GM21619 (cell line): ENCODE measurements around the gene SKAP2.

Experiments used
- ATAC-seq: cut with Tn5 transposase; IDR thresholded peaks from one replicate; pipeline ENCODE4 v1.9.1; 2021; ENCODE audit not compliant: unreplicated experiment

The SKAP2 gene, protein sequence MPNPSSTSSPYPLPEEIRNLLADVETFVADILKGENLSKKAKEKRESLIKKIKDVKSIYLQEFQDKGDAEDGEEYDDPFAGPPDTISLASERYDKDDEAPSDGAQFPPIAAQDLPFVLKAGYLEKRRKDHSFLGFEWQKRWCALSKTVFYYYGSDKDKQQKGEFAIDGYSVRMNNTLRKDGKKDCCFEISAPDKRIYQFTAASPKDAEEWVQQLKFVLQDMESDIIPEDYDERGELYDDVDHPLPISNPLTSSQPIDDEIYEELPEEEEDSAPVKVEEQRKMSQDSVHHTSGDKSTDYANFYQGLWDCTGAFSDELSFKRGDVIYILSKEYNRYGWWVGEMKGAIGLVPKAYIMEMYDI

GRCh38 chr7:26864309-26865093 lies at the start of gene SKAP2:
Gene SKAP2 (minus strand): TSS chr7:26864590. CDS start chr7:26864429, 161 bp downstream.
- ATAC-seq: peak; percentile 91

DNA sequence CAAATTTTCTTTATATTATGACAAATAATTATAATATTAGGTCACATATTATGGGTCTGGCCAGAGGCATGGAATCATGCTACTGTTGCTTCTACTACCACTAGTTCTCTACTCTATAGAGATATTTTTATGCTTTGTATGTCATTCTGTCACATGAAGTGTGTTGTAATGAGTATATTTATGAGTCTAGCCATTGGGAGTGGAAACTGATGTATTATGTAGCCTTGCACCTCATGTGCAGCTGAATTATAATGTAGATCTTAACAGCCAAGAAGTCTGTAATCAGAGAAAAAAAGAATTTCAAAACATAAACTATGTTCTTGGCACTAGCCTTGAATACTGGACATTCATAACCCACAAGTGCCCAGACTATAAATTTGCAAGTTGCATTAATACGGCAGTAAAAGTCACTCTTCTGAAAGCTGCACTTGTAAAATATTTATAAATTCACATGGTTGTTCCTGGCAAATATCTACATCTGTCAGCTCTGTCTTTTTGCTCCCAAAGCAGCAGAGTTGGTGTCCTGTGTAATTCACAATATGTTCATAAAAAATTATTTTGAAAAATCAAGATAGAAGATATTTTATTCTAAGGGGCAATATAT lies 48.6 kb upstream of the SKAP2 start:
- ATAC-seq: no peak

- ATAC-seq: no peak
Observed at GRCh38 chr7:26912338-26912737, 47.9 kb upstream of the SKAP2 start.

- ATAC-seq: no peak
Observed at GRCh38 chr7:26910221-26910620, 45.8 kb upstream of the SKAP2 start.

- ATAC-seq: no peak
Observed at GRCh38 chr7:26900251-26900650, 35.9 kb upstream of the SKAP2 start.

GRCh38 chr7:26899519-26899918 lies 35.1 kb upstream of the SKAP2 start:
- ATAC-seq: no peak

- no peak for ATAC-seq
Observed at GRCh38 chr7:26898891-26899290, 34.5 kb upstream of the SKAP2 start.

DNA sequence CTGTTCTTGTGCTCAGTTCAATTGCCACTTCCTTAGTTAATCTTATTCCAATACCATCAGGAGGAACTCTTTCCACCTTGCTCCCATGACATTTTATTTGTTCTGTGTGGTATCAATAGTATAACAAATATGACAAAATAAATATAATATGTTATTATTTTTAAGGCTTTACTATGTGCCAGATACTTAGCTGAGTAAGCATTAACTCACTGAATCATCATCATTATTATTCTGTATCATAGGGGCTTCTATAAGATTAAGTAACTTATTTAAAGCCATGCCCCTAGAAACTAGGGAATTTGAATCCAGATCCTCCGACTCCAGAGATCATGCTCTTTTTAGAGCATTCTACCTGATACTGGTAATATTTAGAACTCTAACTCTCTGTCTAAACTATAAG lies 33.5 kb upstream of the SKAP2 start:
- ATAC-seq: no peak

GRCh38 chr7:26891400-26892350 lies 27.3 kb upstream of the SKAP2 start:
- peak; percentile 81 for ATAC-seq

DNA sequence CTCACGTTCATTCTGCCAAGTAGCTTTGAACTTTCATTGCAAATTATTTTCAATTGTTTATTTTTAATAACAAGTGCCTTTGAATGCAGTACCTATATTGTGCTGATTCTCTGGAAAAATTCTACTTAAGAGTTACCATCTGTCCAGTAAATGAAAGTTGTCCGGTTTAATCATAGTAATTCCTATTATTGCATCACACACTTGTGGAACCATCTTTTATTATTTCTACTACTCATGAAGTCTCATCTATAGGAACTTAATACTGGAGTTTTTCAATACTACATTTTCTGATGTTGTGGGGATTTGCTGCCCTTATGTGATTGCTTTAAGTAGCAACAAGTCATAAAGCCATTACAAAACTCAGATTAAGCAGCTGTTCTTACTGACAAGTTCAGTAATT lies 16.5 kb upstream of the SKAP2 start:
- ATAC-seq: no peak

GRCh38 chr7:26879671-26880070 lies 15.3 kb upstream of the SKAP2 start:
- no peak for ATAC-seq

- ATAC-seq: no peak
Observed at GRCh38 chr7:26868841-26869495, 4.6 kb upstream of the SKAP2 start.

DNA sequence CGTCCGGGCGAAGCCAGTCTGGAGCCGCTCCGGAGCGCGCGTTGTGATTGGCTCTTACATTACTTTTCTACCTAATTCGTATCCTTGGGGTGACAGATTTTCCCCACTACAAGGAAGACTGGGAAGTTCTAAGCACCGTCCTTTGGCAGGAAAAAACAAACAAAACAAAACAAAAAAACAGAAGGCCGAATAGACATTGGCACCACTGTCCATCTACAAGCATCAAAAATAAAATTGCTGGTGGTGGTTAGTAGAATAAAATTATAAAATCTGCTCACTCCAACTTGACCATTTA lies 651 bp upstream of the SKAP2 start:
- ATAC-seq: peak; percentile 34

DNA sequence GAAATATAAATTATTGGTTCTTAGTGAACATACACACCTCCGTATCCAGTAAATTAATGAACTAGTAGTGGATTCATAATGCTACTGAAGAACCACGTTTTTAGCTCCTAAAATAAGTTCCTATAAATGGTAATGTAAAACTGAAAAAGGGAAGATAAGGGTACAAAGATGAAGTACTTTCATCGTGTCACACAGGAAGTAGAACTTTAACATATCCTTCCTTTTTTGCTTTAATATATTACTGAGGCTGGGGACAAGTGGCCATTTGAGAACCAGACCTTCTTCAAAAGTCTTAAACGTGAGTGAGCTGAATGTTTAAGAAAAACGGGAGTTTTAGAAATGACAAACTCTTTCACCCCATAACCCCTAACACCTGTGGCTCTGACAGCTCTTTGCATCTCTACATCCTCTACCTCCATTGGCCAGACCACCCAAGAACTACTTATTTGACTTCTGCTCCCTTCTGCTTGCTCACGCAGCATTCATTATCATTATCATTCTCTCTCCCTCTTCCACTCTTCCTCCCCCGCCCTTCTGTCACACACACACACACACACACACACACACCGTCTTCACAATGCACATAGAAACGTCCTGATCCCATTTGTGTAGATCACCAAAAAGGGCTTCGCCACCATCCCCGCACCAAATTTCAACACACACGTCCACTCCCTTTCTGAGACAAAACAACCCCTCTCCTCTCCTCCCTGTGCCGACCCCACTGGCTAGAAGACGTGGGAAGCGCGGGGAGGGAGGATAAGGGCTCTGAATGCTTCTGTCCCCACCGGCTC lies 677 bp downstream of the SKAP2 start:
- ATAC-seq: peak; percentile 30

GRCh38 chr7:26862834-26863233 lies 1.6 kb downstream of the SKAP2 start:
- ATAC-seq: no peak

DNA sequence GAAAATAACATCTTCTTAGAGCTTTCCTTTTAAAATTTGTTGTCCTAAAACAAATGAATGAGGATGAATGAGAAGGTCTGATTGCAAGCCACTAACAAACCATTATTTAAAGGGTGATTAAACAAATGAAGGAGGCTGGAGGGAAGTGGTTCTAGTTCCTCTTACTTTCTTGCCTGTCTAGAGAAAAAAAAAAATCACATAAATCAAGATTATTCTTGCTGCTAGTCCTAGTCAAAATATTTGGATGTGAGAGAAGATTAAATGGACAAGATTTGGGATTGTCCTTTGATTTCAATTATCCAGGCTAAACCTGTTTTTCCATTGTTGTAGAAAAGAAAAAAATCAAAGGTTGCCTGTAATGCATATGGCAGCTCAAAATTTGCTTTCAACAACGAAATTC lies 3.3 kb downstream of the SKAP2 start:
- no peak for ATAC-seq

DNA sequence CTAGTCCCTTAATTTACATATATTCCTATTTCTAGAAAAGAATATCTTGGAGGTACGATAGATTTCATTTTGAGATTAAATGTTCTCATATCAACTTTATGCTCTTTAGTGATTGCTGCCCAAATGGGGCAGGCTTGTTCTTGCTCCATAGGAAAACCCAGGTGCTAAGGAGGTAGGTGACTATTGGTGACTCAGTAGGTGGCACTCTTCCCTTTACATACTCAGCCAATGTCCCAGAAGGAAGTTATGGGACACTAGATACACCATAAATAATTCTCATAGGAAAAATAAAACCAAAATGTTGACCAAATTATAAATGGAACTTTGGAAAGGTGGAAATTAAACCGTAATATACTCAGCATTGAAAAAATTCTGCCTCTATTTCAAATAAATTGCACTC lies 4.0 kb downstream of the SKAP2 start:
- no peak for ATAC-seq

GRCh38 chr7:26859720-26860119 lies 4.7 kb downstream of the SKAP2 start:
- ATAC-seq: no peak

DNA sequence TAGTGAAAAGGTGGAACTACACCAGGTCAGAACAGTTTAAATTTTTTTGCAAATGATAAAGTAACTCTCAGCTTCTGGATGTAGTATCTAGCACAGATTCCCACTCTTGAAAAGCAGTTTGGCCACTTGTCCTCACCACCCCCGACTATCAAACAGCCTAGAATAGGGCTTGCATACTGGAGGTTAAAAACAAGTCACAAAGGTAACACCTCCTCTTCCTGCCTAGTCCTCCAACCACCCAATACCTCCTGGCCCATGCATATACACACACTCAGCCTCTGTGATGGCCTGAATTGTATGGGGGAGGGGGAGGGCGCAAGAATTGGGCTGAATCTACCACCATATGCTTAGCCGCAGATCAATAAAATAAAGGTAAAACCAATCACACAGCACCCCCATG lies 5.7 kb downstream of the SKAP2 start:
- no peak for ATAC-seq

DNA sequence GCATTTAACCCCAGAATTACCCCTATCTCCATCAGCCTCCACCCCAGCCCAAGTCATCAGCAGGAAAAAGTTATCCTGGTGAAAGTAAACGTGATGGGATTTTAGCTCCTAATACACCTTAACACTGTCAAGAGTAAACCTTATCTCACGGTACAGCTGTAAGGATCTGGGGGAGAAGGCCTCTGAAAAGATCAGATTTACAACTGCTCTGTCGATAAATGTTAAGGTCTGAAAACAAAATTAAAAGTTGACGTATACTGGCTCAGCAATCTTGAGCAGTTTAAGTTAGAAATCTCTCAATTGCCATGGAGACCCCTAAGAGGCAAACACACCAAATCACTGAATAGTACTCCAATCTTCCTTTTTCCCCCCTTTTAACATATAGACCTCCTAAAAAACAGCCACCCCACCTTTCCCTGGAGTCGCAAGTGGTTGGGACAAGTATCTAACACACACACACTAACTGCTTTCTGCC lies 6.1 kb downstream of the SKAP2 start:
- ATAC-seq: no peak
